Ovary (tissue), 9 donors: Measurements from ENCODE around the gene DNAJC17. TPM values are rescaled to one million over a fixed set of nuclear protein-coding genes. Genes with fewer than 3 reads are reported as not detected.
A peak's percentile ranks its signal among the peaks of the same experiment; 100 is the strongest.

Source experiments
- DNase-seq, 5 donors: peaks; one replicate each; pipeline ENCODE4 v3.0.0-alpha.2; 2019 to 2020
- H3K27ac ChIP-seq, 2 donors: fragments of 200-600 bp; one replicate each; pipeline versions ENCODE4 v1.5.1 to v1.8.0; 2019 to 2022
- H3K27me3 ChIP-seq: fragments of 200-600 bp; one replicate; pipeline ENCODE4 v1.8.0; 2022
- H3K36me3 ChIP-seq: fragments of 200-600 bp; sonication (generic); one replicate; pipeline ENCODE4 v1.5.1; 2019
- H3K4me1 ChIP-seq: one replicate; pipeline ENCODE4 v1.8.1; 2013; ENCODE audit warnings: mild to moderate bottlenecking, moderate library complexity; ENCODE audit not compliant: insufficient read depth
- H3K4me3 ChIP-seq: fragments of 200-600 bp; sonication (generic); one replicate; pipeline ENCODE4 v1.5.1; 2017
- H3K9me3 ChIP-seq, 2 donors: fragments of 200-600 bp in 1 of 2; sonication (generic) in 1 of 2; one replicate each; pipeline versions ENCODE4 v1.5.1 to v1.8.1; 2013 to 2019; ENCODE audit warnings: mild to moderate bottlenecking in 1 of 2, moderate library complexity in 1 of 2
- EP300 ChIP-seq: sonication (generic); formaldehyde crosslinking; IDR thresholded peaks from one replicate; pipeline ENCODE4 v1.6.1; 2017; ENCODE audit warnings: antibody characterized with exemption
- POLR2A ChIP-seq: fragments of 450-650 bp; IDR thresholded peaks from one replicate; pipeline ENCODE4 v1.6.1; 2017; ENCODE audit warnings: antibody characterized with exemption, mild to moderate bottlenecking, moderate library complexity
- WGBS, 3 donors: extraction: QIAGEN DNeasy Blood & Tissue Kit in 1 of 3; methylation state at CpG; one replicate each; pipeline versions ENCODE4 v1.1.5 to v1.1.7; 2013 to 2017; 5-methylcytosine and 5-hydroxymethylcytosine counted together
- intact Hi-C, 4 donors: fragments of 100-400 bp; cut with DNase I; formaldehyde crosslinking; loops; one replicate each; pipeline versions ENCODE4 v1.11.0 to v1.15.1; 2022 to 2023
- polyA plus RNA-seq, 2 donors: library from polyadenylated mRNA; stranded (reverse); fragments of 200-250 nt in 1 of 2; fragments of 350-450 nt in 1 of 2; fragmentation: Illumina TruSeq in 1 of 2; extraction: RNeasy Lipid Tissue Mini Kit (QIAGEN cat#74804) in 1 of 2; gene quantifications; one replicate each; pipeline ENCODE4 v1.2.3, GENCODE V29; 2013 to 2014
- total RNA-seq, 7 donors: library from RNA; depleted of rRNA in 2 of 7; stranded (reverse); fragments of >200 nt in 2 of 7; fragmentation: NEBNext Ultra II Directional in 3 of 7; extraction: Animal tissue kit (Norgen Biotek cat#: 25700) in 3 of 7; gene quantifications; one replicate each; pipeline versions ENCODE4 v1.1.0 to v1.2.4, GENCODE V29; 2016 to 2023
- TF ChIP-seq, protein P1 (sequence below), 3 donors: fragments of 450-650 bp in 2 of 3; fragments of 200-600 bp in 1 of 3; IDR thresholded peaks; one replicate each; pipeline versions ENCODE4 v1.5.1 to v1.8.0; 2016 to 2022; ENCODE audit warnings: antibody characterized with exemption in 3 of 3, mild to moderate bottlenecking in 1 of 3
- donor health status: DM: no; HTN: no; CAD: no; lungs with moderate emphysema.
- donor health status: DM: no; HTN: no; CAD: no.
- donor health status: Bipolar disorder and iron deficiency.
- donor health status: DM: yes; HTN: yes; CAD: no.
- donor health status: DM: no; HTN: no; CAD: no.
- donor health status: DM: yes; HTN: yes; CAD: no.

DNAJC17 gene
- total and polyA plus RNA-seq, 9 donors = 10.5 to 57.9 (median 31.7) TPM

GRCh38 chr15:40821195-40821594, 13.9 kb upstream of the DNAJC17 start:
- Histone ChIP-seq H3K27me3 (no peaks in the 10 kb centered on the region), H3K4me1 (no peaks in the 10 kb centered on the region), H3K36me3 (no peaks in the 10 kb centered on the region), H3K9me3 (no peaks in the 10 kb centered on the region), H3K27ac (no peak overlapping the region), H3K4me3 (no peak overlapping the region)
- DNase-seq = no peak
- intact Hi-C loops = no loop called here
- 79 to 92% (median 90%) methylated on average over 2 of the region's 2 CpGs for WGBS, 3 donors
- TF ChIP-seq EP300 (no peak), POLR2A (no peak)
- TF ChIP-seq, protein P1, sequence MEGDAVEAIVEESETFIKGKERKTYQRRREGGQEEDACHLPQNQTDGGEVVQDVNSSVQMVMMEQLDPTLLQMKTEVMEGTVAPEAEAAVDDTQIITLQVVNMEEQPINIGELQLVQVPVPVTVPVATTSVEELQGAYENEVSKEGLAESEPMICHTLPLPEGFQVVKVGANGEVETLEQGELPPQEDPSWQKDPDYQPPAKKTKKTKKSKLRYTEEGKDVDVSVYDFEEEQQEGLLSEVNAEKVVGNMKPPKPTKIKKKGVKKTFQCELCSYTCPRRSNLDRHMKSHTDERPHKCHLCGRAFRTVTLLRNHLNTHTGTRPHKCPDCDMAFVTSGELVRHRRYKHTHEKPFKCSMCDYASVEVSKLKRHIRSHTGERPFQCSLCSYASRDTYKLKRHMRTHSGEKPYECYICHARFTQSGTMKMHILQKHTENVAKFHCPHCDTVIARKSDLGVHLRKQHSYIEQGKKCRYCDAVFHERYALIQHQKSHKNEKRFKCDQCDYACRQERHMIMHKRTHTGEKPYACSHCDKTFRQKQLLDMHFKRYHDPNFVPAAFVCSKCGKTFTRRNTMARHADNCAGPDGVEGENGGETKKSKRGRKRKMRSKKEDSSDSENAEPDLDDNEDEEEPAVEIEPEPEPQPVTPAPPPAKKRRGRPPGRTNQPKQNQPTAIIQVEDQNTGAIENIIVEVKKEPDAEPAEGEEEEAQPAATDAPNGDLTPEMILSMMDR (IDR thresholded peaks at IDR 0.05) = no peak

- TF ChIP-seq EP300 (no peak), POLR2A (no peak)
- TF ChIP-seq, protein P1 (IDR thresholded peaks at IDR 0.05) = no peak
- H3K27ac ChIP-seq = no peak overlapping the region
- H3K36me3 ChIP-seq = no peaks in the 10 kb centered on the region
- H3K4me1 ChIP-seq = no peaks in the 10 kb centered on the region
- no peaks in the 10 kb centered on the region for H3K9me3 ChIP-seq
- 61 to 79% (median 69%) methylated on average over 7 of the region's 7 CpGs for WGBS, 3 donors
- intact Hi-C loops = no loop called here
- H3K4me3 ChIP-seq = no peak overlapping the region
- no peak for DNase-seq
- H3K27me3 ChIP-seq = no peaks in the 10 kb centered on the region
These were observed 11.8 kb upstream of the DNAJC17 start for GRCh38 chr15:40819048-40819447.

DNA sequence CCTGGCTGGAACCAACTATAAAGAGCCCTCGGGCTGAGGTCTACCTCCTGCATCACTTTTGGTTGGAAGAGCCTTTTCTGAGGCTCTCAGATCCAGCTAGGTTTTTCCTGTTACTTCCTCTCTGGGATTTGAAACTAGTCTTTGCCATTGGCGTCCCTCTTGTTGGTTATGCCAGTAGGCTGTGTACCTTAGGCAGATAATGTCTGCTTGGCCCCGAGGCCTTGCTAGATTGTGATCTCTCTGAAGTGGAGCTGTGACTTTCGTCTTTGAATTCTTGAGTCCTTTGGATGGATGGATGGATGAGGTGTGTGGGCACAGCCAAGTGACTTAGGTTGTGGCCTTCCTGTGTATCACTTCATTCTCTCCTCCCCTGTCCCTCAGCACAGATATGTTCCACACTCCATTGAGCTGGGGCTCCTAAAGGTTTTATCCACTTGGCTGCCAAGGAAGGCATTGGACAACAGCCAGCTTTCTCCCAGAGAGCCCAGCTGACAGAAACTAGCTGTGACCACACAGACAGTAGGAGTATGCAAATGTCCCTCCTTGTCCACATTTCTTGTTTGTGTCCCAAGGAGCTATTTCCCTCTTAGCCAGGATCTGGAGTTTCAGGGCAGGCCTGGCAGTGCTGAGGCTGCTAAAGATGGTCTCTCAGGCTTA, 7.9 kb upstream of the DNAJC17 start:
- peak in 3 of 5 donors; percentile 26 to 46 (median 28) for DNase-seq
- Histone ChIP-seq H3K27ac (no peak overlapping the region), H3K4me1 (no peaks in the 10 kb centered on the region), H3K36me3 (no peaks in the 10 kb centered on the region), H3K9me3 (no peaks in the 10 kb centered on the region), H3K4me3 (no peak overlapping the region), H3K27me3 (no peaks in the 10 kb centered on the region)
- intact Hi-C loops = no loop called here
- 73 to 82% (median 79%) methylated on average over 4 of the region's 4 CpGs for WGBS, 3 donors
- TF ChIP-seq EP300 = no peak
- no peak for TF ChIP-seq POLR2A
- TF ChIP-seq, protein P1 (IDR thresholded peaks at IDR 0.05) = no peak

DNA sequence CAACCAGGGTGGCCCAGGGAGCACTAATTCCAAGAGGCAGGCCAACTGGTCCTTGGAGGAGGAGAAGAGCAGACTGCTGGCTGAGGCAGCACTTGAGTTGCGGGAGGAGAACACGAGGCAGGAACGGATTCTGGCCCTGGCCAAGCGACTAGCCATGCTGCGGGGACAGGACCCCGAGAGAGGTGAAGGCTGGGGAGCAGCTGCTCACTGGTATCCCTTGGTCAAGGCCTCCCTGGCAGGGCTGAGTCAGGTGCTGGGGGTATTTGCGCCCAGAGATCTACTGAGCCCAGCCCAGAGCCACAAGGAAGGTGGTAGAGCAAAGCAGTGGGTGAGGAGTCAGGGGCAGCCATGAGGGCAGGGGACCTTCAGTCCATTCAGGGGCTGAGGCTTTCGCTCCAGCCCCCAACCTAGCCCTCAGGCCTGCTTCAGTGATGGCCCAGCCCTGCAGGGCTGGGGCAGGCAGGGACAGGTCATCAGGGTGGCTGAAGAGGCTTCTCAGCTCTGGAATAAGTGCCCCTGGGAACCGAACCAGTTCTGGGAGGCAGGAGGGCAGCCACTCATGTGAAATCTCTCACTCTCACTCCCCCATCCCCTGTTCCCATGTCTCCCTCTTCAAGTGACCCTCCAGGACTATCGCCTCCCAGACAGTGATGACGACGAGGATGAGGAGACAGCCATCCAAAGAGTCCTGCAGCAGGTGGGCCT, 5.6 kb upstream of the DNAJC17 start:
- no peak overlapping the region for H3K4me3 ChIP-seq
- no peak for DNase-seq
- no peaks in the 10 kb centered on the region for H3K4me1 ChIP-seq
- no peak overlapping the region for H3K27ac ChIP-seq
- no peaks in the 10 kb centered on the region for H3K36me3 ChIP-seq
- intact Hi-C loops = loop anchor here in 1 of 4 donors (5.0 kb wide), 1 partner anchor 61 kb away; no protein-coding TSS in a partner anchor
- TF ChIP-seq, protein P1 (IDR thresholded peaks at IDR 0.05) = no peak
- TF ChIP-seq EP300 = no peak
- TF ChIP-seq POLR2A = no peak
- no peaks in the 10 kb centered on the region for H3K9me3 ChIP-seq
- 87 to 88% (median 88%) methylated on average over 12 of the region's 12 CpGs for WGBS, 3 donors
- no peaks in the 10 kb centered on the region for H3K27me3 ChIP-seq
